ENCODE measurements around the gene NOCT. TPM values are rescaled to one million over a fixed set of nuclear protein-coding genes. Genes with fewer than 3 reads are reported as not detected.

Gene NOCT
- total and polyA plus RNA-seq, 2 of the 8 experiments (the other 6 are each of a cell fraction or from before 2014, with no cell fraction given): 10.4 to 45.5 TPM

DNA sequence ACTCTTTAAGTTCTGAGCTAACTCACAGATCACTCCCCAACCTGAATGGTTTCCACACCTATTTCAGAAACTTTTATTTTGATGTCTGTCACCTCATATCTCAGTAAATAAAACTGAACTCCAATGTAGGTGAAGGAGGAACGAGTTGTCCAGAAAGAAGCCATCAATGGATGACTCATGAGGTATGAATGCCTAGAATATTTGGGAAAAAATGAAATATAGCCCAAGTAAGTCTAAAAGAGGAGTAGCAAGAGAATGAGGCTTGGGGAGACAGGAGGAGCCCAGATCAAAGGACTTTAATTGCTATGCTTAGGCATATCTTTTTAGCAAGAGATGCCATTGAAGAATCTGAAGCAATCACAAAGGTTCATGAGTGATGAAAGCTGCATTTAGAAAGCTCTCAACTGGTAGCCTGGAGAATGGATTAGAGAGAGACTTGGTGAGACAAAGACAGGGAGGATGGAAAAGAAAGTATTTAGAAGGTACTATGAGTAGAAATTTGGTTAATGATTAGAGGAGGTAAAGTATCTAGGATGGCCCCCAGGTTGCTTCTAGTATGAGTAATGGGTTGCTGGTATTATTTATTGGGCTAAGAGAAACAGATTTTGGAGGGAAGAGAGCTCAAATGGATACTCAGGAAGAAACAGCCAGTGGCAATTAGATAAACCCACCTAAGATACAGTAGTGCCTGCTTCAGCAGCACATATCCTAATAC lies 39.4 kb downstream of the NOCT start:
- no peaks in the 10 kb centered on the region for H3K4me1 ChIP-seq (replicated peaks in 1 of 4; ENCODE audit: control insufficient read depth in 3 of 4, insufficient read depth in 4 of 4, low read length in 3 of 4)
- no peak overlapping the region for H3K23ac ChIP-seq (ENCODE audit: insufficient read length)
- peaks cover 3 to 6% of the 10 kb centered on the region in 2 experiments for H4K20me1 ChIP-seq (replicated peaks in 1 of 2; ENCODE audit: control insufficient read depth in 1 of 2, insufficient read depth in 2 of 2, low read length in 2 of 2)
- no peak overlapping the region for H4K5ac ChIP-seq (ENCODE audit: insufficient read length, low read depth, low read length)
- H3K9ac ChIP-seq (replicated peaks in 1 of 4; ENCODE audit: extremely low read depth in 1 of 4, low read depth in 3 of 4, low read length in 3 of 4): no peak overlapping the region; a peak in 1 of 7 replicates
- H4K8ac ChIP-seq (ENCODE audit: extremely low read depth, insufficient read depth, low read length): no peak overlapping the region
- H3K18ac ChIP-seq (ENCODE audit: extremely low read depth, low read length): no peak overlapping the region
- ChIA-PET POLR2A (ENCODE audit: partially characterized antibody) (interaction anchor here (1.0 to 1.1 kb wide), 3 partner anchors 10 to 34 kb away, joined by 3 to 4 read pairs (median 4); no protein-coding TSS in a partner anchor), CTCF (ENCODE audit: partially characterized antibody) (interaction anchor here (6.3 kb wide), 1 partner anchor 25 kb away, joined by 33 read pairs; no protein-coding TSS in a partner anchor)
- 76% methylated on average over 1 of the region's 1 CpG; no CpG with 5 or more reads in 1 of the 2 experiments for WGBS, 2 experiments (ENCODE audit: extremely low coverage in 1 of 2, insufficient coverage in 1 of 2, insufficient read length in 1 of 2, insufficient replicate concordance in 2 of 2, low coverage in 1 of 2, low lambda C conversion rate in 2 of 2, missing lambda C conversion rate in 1 of 2)
- TF ChIP-seq, protein P1, sequence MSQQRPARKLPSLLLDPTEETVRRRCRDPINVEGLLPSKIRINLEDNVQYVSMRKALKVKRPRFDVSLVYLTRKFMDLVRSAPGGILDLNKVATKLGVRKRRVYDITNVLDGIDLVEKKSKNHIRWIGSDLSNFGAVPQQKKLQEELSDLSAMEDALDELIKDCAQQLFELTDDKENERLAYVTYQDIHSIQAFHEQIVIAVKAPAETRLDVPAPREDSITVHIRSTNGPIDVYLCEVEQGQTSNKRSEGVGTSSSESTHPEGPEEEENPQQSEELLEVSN (IDR thresholded peaks at IDR 0.05): no peak
- no peak for TF ChIP-seq RNF2 (IDR thresholded peaks at IDR 0.05; ENCODE audit: borderline replicate concordance, low read depth, low read length, missing control alignments, poor library complexity, severe bottlenecking)
- TF ChIP-seq, protein P2, sequence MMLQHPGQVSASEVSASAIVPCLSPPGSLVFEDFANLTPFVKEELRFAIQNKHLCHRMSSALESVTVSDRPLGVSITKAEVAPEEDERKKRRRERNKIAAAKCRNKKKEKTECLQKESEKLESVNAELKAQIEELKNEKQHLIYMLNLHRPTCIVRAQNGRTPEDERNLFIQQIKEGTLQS (IDR thresholded peaks at IDR 0.05; ENCODE audit: insufficient read depth, low read depth, low read length): no peak
- TF ChIP-seq SP2 (IDR thresholded peaks at IDR 0.05; ENCODE audit: low read length): no peak
- TF ChIP-seq RBBP5 (IDR thresholded peaks at IDR 0.05; ENCODE audit: borderline replicate concordance, low read depth, low read length): no peak
- no peak for TF ChIP-seq POLR2AphosphoS5 (IDR thresholded peaks at IDR 0.05; ENCODE audit: low read depth, low read length)
- no peak for TF ChIP-seq KDM4A (IDR thresholded peaks at IDR 0.05; ENCODE audit: low read depth, low read length, severe bottlenecking)
- TF ChIP-seq CHD1 (IDR thresholded peaks at IDR 0.05; ENCODE audit: low read depth, low read length): no peak
- no peak for TF ChIP-seq CEBPB (IDR thresholded peaks at IDR 0.05; ENCODE audit: low read depth, low read length)
- TF ChIP-seq SIN3A (conservative IDR thresholded peaks at IDR 0.05 in 1 of 2, IDR thresholded peaks at IDR 0.05 in 1 of 2; ENCODE audit: low read depth in 1 of 2, low read length in 2 of 2): no peak
- H2BK15ac ChIP-seq (ENCODE audit: low read length): no peak overlapping the region
- H3K9me3 ChIP-seq (ENCODE audit: insufficient read depth in 2 of 2, low read depth in 1 of 2, low read length in 1 of 2): no peaks in the 10 kb centered on the region
- no peak overlapping the region for H3K4me2 ChIP-seq (ENCODE audit: insufficient read depth in 1 of 2, low read depth in 2 of 2, low read length in 2 of 2)
- peaks cover 0 to 27% (median 15%) of the 10 kb centered on the region in 4 experiments; a peak in 7 of 8 replicates for H3K36me3 ChIP-seq (ENCODE audit: control insufficient read depth in 2 of 4, insufficient read depth in 4 of 4, low read length in 3 of 4)
- H3K27me3 ChIP-seq (replicated peaks in 1 of 4; ENCODE audit: control insufficient read depth in 3 of 4, extremely low read depth in 1 of 4, insufficient read depth in 3 of 4, low read length in 3 of 4): no peaks in the 10 kb centered on the region
- H3K4ac ChIP-seq (replicated peaks; ENCODE audit: insufficient read length, low read depth, low read length): no peak overlapping the region
- H4K91ac ChIP-seq (replicated peaks; ENCODE audit: insufficient read length, low read length): no peak overlapping the region
- H2AFZ ChIP-seq (ENCODE audit: low read length): no peak overlapping the region
- DNase-seq (ENCODE audit: low read depth in 1 of 2, low spot score in 2 of 2) (no peak), FAIRE-seq (no peak)
- no peak overlapping the region for H2BK5ac ChIP-seq (ENCODE audit: low read depth, low read length)
- H3K56ac ChIP-seq (replicated peaks; ENCODE audit: insufficient read length, low read depth, low read length): no peak overlapping the region
- H2BK12ac ChIP-seq (ENCODE audit: low read depth, low read length): no peak overlapping the region
- no peaks in the 10 kb centered on the region for H3K79me1 ChIP-seq (ENCODE audit: low read depth, low read length)
- no peak overlapping the region for H2AK5ac ChIP-seq (ENCODE audit: low read depth, low read length)
- H3K4me3 ChIP-seq (ENCODE audit: extremely low read depth in 1 of 4, insufficient read depth in 2 of 4, low read depth in 3 of 4, low read length in 4 of 4): no peak overlapping the region
- H2BK120ac ChIP-seq (replicated peaks; ENCODE audit: low read depth, low read length): no peak overlapping the region
- no peak overlapping the region for H2BK20ac ChIP-seq (ENCODE audit: low read length)
- H3K79me2 ChIP-seq (ENCODE audit: control insufficient read depth in 1 of 2, insufficient read depth in 2 of 2, low read length in 2 of 2): no peaks in the 10 kb centered on the region
- H3K23me2 ChIP-seq (ENCODE audit: low read depth, low read length): no peaks in the 10 kb centered on the region
- H3K27ac ChIP-seq (ENCODE audit: low read depth, low read length): no peak overlapping the region
- no peak overlapping the region for H3K14ac ChIP-seq (ENCODE audit: insufficient read length)

Data from H1 (cell line).